H1 (cell line): Measurements from ENCODE around the gene CHST10. TPM values are rescaled to one million over a fixed set of nuclear protein-coding genes. Genes with fewer than 3 reads are reported as not detected.

Source experiments
- CTCF ChIA-PET: fragments of 300-600 bp; sonication (Branson Sonifier 250); formaldehyde crosslinking; loops from one replicate; lab custom pipeline; 2021; ENCODE audit not compliant: partially characterized antibody; lab: Charles Lee
- POLR2A ChIA-PET: fragments of 300-600 bp; sonication (Branson Sonifier 250); formaldehyde crosslinking; loops from one replicate; lab custom pipeline; 2021; ENCODE audit warnings: inconsistent platforms; ENCODE audit not compliant: partially characterized antibody; lab: Charles Lee
- DNase-seq, 2 experiments: peaks; one replicate each; pipeline versions ENCODE4 v3.0.0 to v3.0.0-alpha.2; 2010 to 2022; ENCODE audit warnings: low spot score in 2 of 2, low read depth in 1 of 2, mixed read lengths in 1 of 2
- FAIRE-seq: peaks from 2 replicates; lab custom pipeline; 2011; peaks lifted over from hg19 to GRCh38; lab: Jason Lieb, UNC
- H2AFZ ChIP-seq: 2 replicates; pipeline ENCODE4 v1.8.1; 2012; ENCODE audit warnings: low read length, inconsistent platforms
- H2AK5ac ChIP-seq: 2 replicates; pipeline ENCODE4 v1.6.1; 2013; ENCODE audit warnings: low read depth, low read length
- H2BK120ac ChIP-seq: replicated peaks from 2 replicates; pipeline ENCODE3; 2013; ENCODE audit warnings: low read depth, low read length, inconsistent platforms
- H2BK12ac ChIP-seq: 2 replicates; pipeline ENCODE4 v1.6.1; 2013; ENCODE audit warnings: low read depth, low read length
- H2BK15ac ChIP-seq: 2 replicates; pipeline ENCODE4 v1.6.1; 2013; ENCODE audit warnings: low read length
- H2BK20ac ChIP-seq: 2 replicates; pipeline ENCODE4 v1.6.1; 2013; ENCODE audit warnings: low read length
- H2BK5ac ChIP-seq: 2 replicates; pipeline ENCODE4 v1.6.1; 2013; ENCODE audit warnings: low read depth, low read length
- H3K14ac ChIP-seq: 2 replicates; pipeline ENCODE4 v1.6.1; 2013; ENCODE audit warnings: inconsistent platforms; ENCODE audit not compliant: insufficient read length
- H3K18ac ChIP-seq: 2 replicates; pipeline ENCODE4 v1.6.1; 2013; ENCODE audit warnings: low read length; ENCODE audit errors: extremely low read depth
- H3K23ac ChIP-seq: 2 replicates; pipeline ENCODE4 v1.6.1; 2013; ENCODE audit warnings: inconsistent platforms; ENCODE audit not compliant: insufficient read length
- H3K23me2 ChIP-seq: 2 replicates; pipeline ENCODE4 v1.6.1; 2013; ENCODE audit warnings: low read depth, low read length
- H3K27ac ChIP-seq: 2 replicates; pipeline ENCODE4 v1.6.1; 2011; ENCODE audit warnings: low read depth, low read length, inconsistent platforms
- H3K27me3 ChIP-seq, 4 experiments: replicated peaks in 1 of 4; 1 replicate in 1 of 4; 2 replicates in 3 of 4; pipeline versions ENCODE4 v1.6.1 to v1.8.1; 2011 to 2013; ENCODE audit warnings: low read length in 3 of 4, mild to moderate bottlenecking in 3 of 4, inconsistent platforms in 2 of 4, mixed read lengths in 2 of 4, moderate library complexity in 1 of 4; ENCODE audit not compliant: control insufficient read depth in 3 of 4, insufficient read depth in 3 of 4; ENCODE audit errors: extremely low read depth in 1 of 4
- H3K36me3 ChIP-seq, 4 experiments: 2 replicates each; pipeline versions ENCODE4 v1.6.1 to v1.8.1; 2011 to 2013; ENCODE audit warnings: mild to moderate bottlenecking in 4 of 4, low read length in 3 of 4, moderate library complexity in 2 of 4, control low read depth in 1 of 4, inconsistent platforms in 1 of 4; ENCODE audit not compliant: insufficient read depth in 4 of 4, control insufficient read depth in 2 of 4
- H3K4ac ChIP-seq: replicated peaks from 2 replicates; pipeline ENCODE3; 2013; ENCODE audit warnings: low read length, low read depth, mixed read lengths, inconsistent platforms; ENCODE audit not compliant: insufficient read length
- H3K4me1 ChIP-seq, 4 experiments: replicated peaks in 1 of 4; 1 replicate in 1 of 4; 2 replicates in 3 of 4; pipeline versions ENCODE4 v1.6.1 to v1.8.1; 2011 to 2013; ENCODE audit warnings: low read length in 3 of 4, inconsistent platforms in 2 of 4, mixed read lengths in 1 of 4; ENCODE audit not compliant: insufficient read depth in 4 of 4, control insufficient read depth in 3 of 4
- H3K4me2 ChIP-seq, 2 experiments: 2 replicates each; pipeline versions ENCODE4 v1.6.1 to v1.8.1; 2011 to 2013; ENCODE audit warnings: low read depth in 2 of 2, low read length in 2 of 2, control low read depth in 1 of 2, inconsistent platforms in 1 of 2, mild to moderate bottlenecking in 1 of 2; ENCODE audit not compliant: insufficient read depth in 1 of 2
- H3K4me3 ChIP-seq, 4 experiments: fragments of 200-600, 300-600 bp in 1 of 4; sonication (generic), shearing (Covaris generic), sonication (Bioruptor Twin) in 1 of 4; 2 replicates each; pipeline versions ENCODE4 v1.5.1 to v1.8.1; 2011 to 2016; ENCODE audit warnings: low read length in 4 of 4, low read depth in 3 of 4, control low read depth in 2 of 4, inconsistent platforms in 2 of 4, mild to moderate bottlenecking in 2 of 4, mixed read lengths in 1 of 4, moderate library complexity in 1 of 4; ENCODE audit not compliant: insufficient read depth in 2 of 4; ENCODE audit errors: extremely low read depth in 1 of 4
- H3K56ac ChIP-seq: replicated peaks from 2 replicates; pipeline ENCODE3; 2013; ENCODE audit warnings: low read depth, mild to moderate bottlenecking, mixed read lengths, low read length, inconsistent platforms; ENCODE audit not compliant: insufficient read length
- H3K79me1 ChIP-seq: 2 replicates; pipeline ENCODE4 v1.6.1; 2013; ENCODE audit warnings: low read depth, low read length, control low read depth
- H3K79me2 ChIP-seq, 2 experiments: 2 replicates each; pipeline versions ENCODE4 v1.6.1 to v1.8.1; 2012 to 2013; ENCODE audit warnings: low read length in 2 of 2, mild to moderate bottlenecking in 2 of 2, inconsistent platforms in 1 of 2; ENCODE audit not compliant: insufficient read depth in 2 of 2, control insufficient read depth in 1 of 2
- H3K9ac ChIP-seq, 4 experiments: replicated peaks in 1 of 4; 1 replicate in 1 of 4; 2 replicates in 3 of 4; pipeline versions ENCODE4 v1.6.1 to v1.8.1; 2011 to 2013; ENCODE audit warnings: low read depth in 3 of 4, low read length in 3 of 4, control low read depth in 2 of 4, mild to moderate bottlenecking in 2 of 4, moderate library complexity in 2 of 4, inconsistent platforms in 1 of 4; ENCODE audit errors: extremely low read depth in 1 of 4
- H3K9me3 ChIP-seq, 2 experiments: 2 replicates each; pipeline versions ENCODE4 v1.6.1 to v1.8.1; 2012 to 2013; ENCODE audit warnings: mild to moderate bottlenecking in 2 of 2, moderate library complexity in 2 of 2, control low read depth in 1 of 2, inconsistent platforms in 1 of 2, low read depth in 1 of 2, low read length in 1 of 2, mixed read lengths in 1 of 2; ENCODE audit not compliant: insufficient read depth in 2 of 2
- H4K20me1 ChIP-seq, 2 experiments: replicated peaks in 1 of 2; 2 replicates each; pipeline versions ENCODE3 to v1.8.1; 2011 to 2013; ENCODE audit warnings: inconsistent platforms in 2 of 2, low read length in 2 of 2, mild to moderate bottlenecking in 1 of 2; ENCODE audit not compliant: insufficient read depth in 2 of 2, control insufficient read depth in 1 of 2
- H4K5ac ChIP-seq: 2 replicates; pipeline ENCODE4 v1.6.1; 2013; ENCODE audit warnings: low read length, low read depth, mixed read lengths, inconsistent platforms; ENCODE audit not compliant: insufficient read length
- H4K8ac ChIP-seq: 2 replicates; pipeline ENCODE4 v1.8.0; 2013; ENCODE audit warnings: mild to moderate bottlenecking, moderate library complexity, low read length, inconsistent platforms; ENCODE audit not compliant: insufficient read depth; ENCODE audit errors: extremely low read depth
- H4K91ac ChIP-seq: replicated peaks from 2 replicates; pipeline ENCODE3; 2013; ENCODE audit warnings: low read length, mixed read lengths, inconsistent platforms; ENCODE audit not compliant: insufficient read length
- CBX8 ChIP-seq: fragments of 300-800, 300-1000 bp; sonication (generic); IDR thresholded peaks from 2 replicates; pipeline ENCODE4 v1.7.1; 2016; ENCODE audit warnings: low read depth, low read length, borderline replicate concordance
- CREB1 ChIP-seq: IDR thresholded peaks from 2 replicates; pipeline ENCODE4 v1.6.1; 2012; ENCODE audit warnings: inconsistent platforms
- CTCF ChIP-seq, 3 experiments: IDR thresholded peaks; 1 replicate in 2 of 3; 2 replicates in 1 of 3; pipeline versions ENCODE4 v1.5.1 to v1.6.1; 2011; ENCODE audit warnings: low read length in 3 of 3, mild to moderate bottlenecking in 3 of 3, inconsistent platforms in 2 of 3, low read depth in 1 of 3, moderate library complexity in 1 of 3; ENCODE audit not compliant: insufficient read depth in 1 of 3; ENCODE audit errors: control extremely low read depth in 1 of 3
- E2F6 ChIP-seq: IDR thresholded peaks from 2 replicates; pipeline ENCODE4 v1.6.1; 2012; ENCODE audit warnings: inconsistent platforms
- EGR1 ChIP-seq: IDR thresholded peaks from 2 replicates; pipeline ENCODE4 v1.6.1; 2011; ENCODE audit warnings: low read depth, low read length, borderline replicate concordance
- KDM4A ChIP-seq: IDR thresholded peaks from one replicate; pipeline ENCODE4 v1.7.1; 2012; ENCODE audit warnings: low read depth, mild to moderate bottlenecking, moderate library complexity, low read length, inconsistent platforms; ENCODE audit not compliant: severe bottlenecking
- MAFK ChIP-seq: IDR thresholded peaks from 2 replicates; pipeline ENCODE4 v1.6.1; 2012; ENCODE audit warnings: low read depth, mild to moderate bottlenecking, improper control_type of control experiment, low read length
- RAD21 ChIP-seq, 2 experiments: IDR thresholded peaks in 1 of 2; conservative IDR thresholded peaks in 1 of 2; 2 replicates each; pipeline ENCODE4 v1.6.1; 2011; ENCODE audit warnings: low read depth in 2 of 2, low read length in 2 of 2, improper control_type of control experiment in 1 of 2, inconsistent platforms in 1 of 2, mild to moderate bottlenecking in 1 of 2, moderate library complexity in 1 of 2
- RXRA ChIP-seq: IDR thresholded peaks from 2 replicates; pipeline ENCODE4 v1.6.1; 2011; ENCODE audit warnings: low read depth, mild to moderate bottlenecking, low read length, moderate library complexity; ENCODE audit not compliant: insufficient read depth
- SP2 ChIP-seq: IDR thresholded peaks from 2 replicates; pipeline ENCODE4 v1.6.1; 2012; ENCODE audit warnings: mild to moderate bottlenecking, low read length, inconsistent platforms
- SRF ChIP-seq: IDR thresholded peaks from 2 replicates; pipeline ENCODE4 v1.6.1; 2011; ENCODE audit warnings: mild to moderate bottlenecking, low read depth, low read length, moderate library complexity
- WGBS, 2 experiments: shearing (Covaris generic) in 1 of 2; methylation state at CpG; one replicate each; pipeline versions ENCODE4 v1.1.6 to v1.1.7; 2013 to 2015; ENCODE audit warnings: low lambda C conversion rate in 2 of 2, mixed read lengths in 2 of 2, inconsistent platforms in 1 of 2, low coverage in 1 of 2, missing lambda C conversion rate in 1 of 2; ENCODE audit not compliant: insufficient replicate concordance in 2 of 2, insufficient coverage in 1 of 2, insufficient read length in 1 of 2; ENCODE audit errors: extremely low coverage in 1 of 2, missing lambda C conversion rate in 1 of 2; 5-methylcytosine and 5-hydroxymethylcytosine counted together
- polyA plus RNA-seq, 7 experiments: library from polyadenylated mRNA; depleted of rRNA in 3 of 7; stranded (reverse) in 5 of 7; unstranded in 2 of 7; fragments of >200 nt in 5 of 7; fragments of 200-250 nt in 2 of 7; gene quantifications; 1 replicate in 5 of 7; 2 replicates in 1 of 7; 4 replicates in 1 of 7; pipeline versions ENCODE4 v1.2.1 to v1.2.3, GENCODE V29; 2011 to 2013; ENCODE audit warnings: missing spikeins in 2 of 7, mixed read lengths in 2 of 7
- total RNA-seq: library from RNA; stranded (reverse); fragmentation: NEBNext Ultra II Directional; extraction: Animal tissue kit (Norgen Biotek cat#: 25700); gene quantifications from 2 replicates; pipeline ENCODE4 v1.2.1, GENCODE V29; 2021

Gene CHST10
- total and polyA plus RNA-seq, 2 of the 8 experiments (the other 6 are each of a cell fraction or from before 2014, with no cell fraction given): 27.3 to 29.1 TPM

DNA sequence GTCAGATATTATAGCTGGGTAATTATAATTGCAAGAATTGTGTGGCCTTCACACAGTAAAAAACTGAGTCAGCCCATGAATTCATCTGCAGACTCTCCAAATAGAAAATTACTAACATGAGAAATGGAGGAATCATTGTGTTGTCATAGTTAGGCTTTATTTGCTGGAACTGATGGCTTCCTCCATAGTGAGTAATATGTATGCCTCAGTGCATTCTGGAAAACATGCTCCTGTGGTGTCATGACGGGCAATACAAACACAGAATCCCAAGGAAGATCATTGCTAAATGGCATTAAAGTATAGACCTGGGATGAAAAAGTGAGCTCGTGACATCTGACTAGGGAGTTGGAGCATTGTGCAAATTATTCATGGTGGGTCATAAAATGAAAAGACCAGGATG is 29.2 kb upstream of the CHST10 start:
- no peak overlapping the region for H3K4me3 ChIP-seq
- H4K91ac ChIP-seq: no peak overlapping the region
- no peak overlapping the region for H2BK20ac ChIP-seq
- H4K20me1 ChIP-seq: no peaks in the 10 kb centered on the region
- no peak overlapping the region for H2BK12ac ChIP-seq
- no peak overlapping the region for H3K14ac ChIP-seq
- no peaks in the 10 kb centered on the region for H3K27me3 ChIP-seq
- H3K56ac ChIP-seq: no peak overlapping the region
- H3K4me2 ChIP-seq: no peak overlapping the region
- H4K8ac ChIP-seq: no peak overlapping the region
- no peaks in the 10 kb centered on the region for H3K4me1 ChIP-seq
- H4K5ac ChIP-seq: no peak overlapping the region
- no peak overlapping the region for H3K27ac ChIP-seq
- no peak for FAIRE-seq
- H3K79me2 ChIP-seq: no peaks in the 10 kb centered on the region
- H3K18ac ChIP-seq: no peak overlapping the region
- DNase-seq: no peak
- no peaks in the 10 kb centered on the region for H3K79me1 ChIP-seq
- no peak overlapping the region for H3K23ac ChIP-seq
- H2BK5ac ChIP-seq: no peak overlapping the region
- no peak overlapping the region for H2AFZ ChIP-seq
- WGBS, 2 experiments: 86% methylated on average over 2 of the region's 2 CpGs; no CpG with 5 or more reads in 1 of the 2 experiments
- H2AK5ac ChIP-seq: no peak overlapping the region
- H3K9ac ChIP-seq: no peak overlapping the region
- H3K36me3 ChIP-seq: no peaks in the 10 kb centered on the region
- H2BK120ac ChIP-seq: no peak overlapping the region
- CTCF ChIA-PET: interaction anchor here (2.2 kb wide), 1 partner anchor 184 kb away, joined by 6 read pairs; no protein-coding TSS in a partner anchor
- peaks cover 8 to 11% of the 10 kb centered on the region in 2 experiments; a peak in 2 of 4 replicates for H3K9me3 ChIP-seq
- POLR2A ChIA-PET: no interaction called here
- no peak overlapping the region for H2BK15ac ChIP-seq
- no peak overlapping the region for H3K4ac ChIP-seq
- no peaks in the 10 kb centered on the region for H3K23me2 ChIP-seq
- TF ChIP-seq RAD21 (IDR thresholded peaks at IDR 0.05 in 1 of 2, conservative IDR thresholded peaks at IDR 0.05 in 1 of 2; ENCODE audit: low read depth in 2 of 2, low read length in 2 of 2) (no peak), E2F6 (no peak), KDM4A (no peak), CTCF (IDR thresholded peaks at IDR 0.05; ENCODE audit: control extremely low read depth in 1 of 3, insufficient read depth in 1 of 3, low read depth in 1 of 3, low read length in 3 of 3) (no peak), CBX8 (no peak), SRF (no peak), MAFK (no peak), EGR1 (no peak), SP2 (no peak), CREB1 (no peak), RXRA (no peak)
